ENCODE results near the gene LMAN1L.

LMAN1L gene

DNA sequence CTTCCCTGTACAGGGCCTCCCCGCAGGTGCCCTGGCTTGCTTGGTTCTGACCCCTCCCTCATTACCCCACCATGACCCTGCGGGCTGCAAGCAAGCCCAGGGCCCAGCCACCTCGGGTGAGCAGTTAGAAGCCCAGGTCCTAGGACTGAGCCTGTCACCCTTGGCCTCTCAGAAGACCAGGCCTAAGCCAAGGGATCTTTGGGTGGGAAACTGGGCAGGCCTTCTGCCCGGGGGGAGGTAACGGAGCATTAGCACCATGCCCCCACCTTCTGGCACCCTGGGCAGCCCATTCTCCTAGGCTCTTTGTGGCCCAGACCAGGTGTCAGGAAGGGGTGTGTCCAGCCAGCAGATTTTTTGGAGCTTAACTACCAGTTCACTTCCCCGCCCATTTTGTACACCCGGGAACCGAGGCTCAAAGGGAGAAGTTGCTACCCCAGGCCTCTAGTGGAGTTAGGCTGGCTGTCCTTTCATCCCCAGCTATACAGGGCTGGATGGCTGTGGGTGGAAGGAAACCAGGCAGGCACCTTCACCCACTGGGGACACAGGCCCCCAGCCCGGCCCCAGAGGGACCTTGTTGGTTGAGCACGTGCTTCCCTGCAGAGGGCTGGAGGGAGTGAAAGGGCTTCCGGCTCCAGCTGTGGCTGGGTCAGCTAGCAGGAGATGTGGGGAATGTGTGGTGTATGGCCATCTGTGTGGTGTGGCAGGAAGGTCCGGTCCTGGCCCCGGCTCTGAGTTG, 29.4 kb upstream of the LMAN1L start:
- Histone ChIP-seq H3K79me2 (ENCODE audit: control insufficient read depth, low read length) (peaks cover 78% of the 10 kb centered on the region), H4K20me1 (ENCODE audit: control insufficient read depth, insufficient read depth, low read depth, low read length) (no peaks in the 10 kb centered on the region), H3K36me3 (ENCODE audit: control insufficient read depth, low read length) (peaks cover 51% of the 10 kb centered on the region), H3K27me3 (ENCODE audit: control insufficient read depth, low read length) (no peaks in the 10 kb centered on the region), H3K9me2 (replicated peaks; ENCODE audit: control insufficient read depth, low read length) (no peaks in the 10 kb centered on the region), H3K9me3 (ENCODE audit: control insufficient read depth, insufficient read depth, low read length) (no peaks in the 10 kb centered on the region), H3K27ac (ENCODE audit: low read depth, low read length) (peak overlapping the region; percentile 99), H3F3A (ENCODE audit: control insufficient read depth, insufficient read depth) (peaks cover 77% of the 10 kb centered on the region), H3K4me3 (ENCODE audit: low read length) (peak overlapping the region; percentile 98), H3K4me2 (ENCODE audit: low read length) (peak overlapping the region; percentile 100), H3K4me1 (ENCODE audit: control insufficient read depth, low read length) (peaks cover 83% of the 10 kb centered on the region)
- TF ChIP-seq, protein P1, sequence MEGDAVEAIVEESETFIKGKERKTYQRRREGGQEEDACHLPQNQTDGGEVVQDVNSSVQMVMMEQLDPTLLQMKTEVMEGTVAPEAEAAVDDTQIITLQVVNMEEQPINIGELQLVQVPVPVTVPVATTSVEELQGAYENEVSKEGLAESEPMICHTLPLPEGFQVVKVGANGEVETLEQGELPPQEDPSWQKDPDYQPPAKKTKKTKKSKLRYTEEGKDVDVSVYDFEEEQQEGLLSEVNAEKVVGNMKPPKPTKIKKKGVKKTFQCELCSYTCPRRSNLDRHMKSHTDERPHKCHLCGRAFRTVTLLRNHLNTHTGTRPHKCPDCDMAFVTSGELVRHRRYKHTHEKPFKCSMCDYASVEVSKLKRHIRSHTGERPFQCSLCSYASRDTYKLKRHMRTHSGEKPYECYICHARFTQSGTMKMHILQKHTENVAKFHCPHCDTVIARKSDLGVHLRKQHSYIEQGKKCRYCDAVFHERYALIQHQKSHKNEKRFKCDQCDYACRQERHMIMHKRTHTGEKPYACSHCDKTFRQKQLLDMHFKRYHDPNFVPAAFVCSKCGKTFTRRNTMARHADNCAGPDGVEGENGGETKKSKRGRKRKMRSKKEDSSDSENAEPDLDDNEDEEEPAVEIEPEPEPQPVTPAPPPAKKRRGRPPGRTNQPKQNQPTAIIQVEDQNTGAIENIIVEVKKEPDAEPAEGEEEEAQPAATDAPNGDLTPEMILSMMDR (IDR thresholded peaks at IDR 0.05; ENCODE audit: low read depth, low read length, poor library complexity, severe bottlenecking): no peak
- no peak for TF ChIP-seq EZH2phosphoT487 (IDR thresholded peaks at IDR 0.05; ENCODE audit: borderline replicate concordance, low read length)

DNA sequence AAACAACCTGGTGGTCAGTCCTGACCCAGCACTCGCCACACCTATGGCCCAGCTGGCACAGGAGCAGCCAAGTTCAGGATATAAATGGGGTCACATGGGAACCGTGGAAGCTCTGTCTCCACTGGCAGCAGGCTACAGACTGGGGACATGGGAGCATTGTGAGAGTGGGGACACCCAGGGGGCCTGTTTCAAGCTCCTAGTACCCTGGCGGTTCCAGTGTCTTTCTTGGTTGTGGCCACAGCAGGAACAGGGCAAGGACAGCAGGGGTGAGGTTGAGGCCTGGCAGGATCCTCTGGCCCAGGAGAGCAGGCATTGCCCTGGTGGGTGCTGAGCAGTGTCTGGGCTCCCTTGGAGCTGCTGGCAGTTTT, 28.8 kb upstream of the LMAN1L start:
- Histone ChIP-seq H3K9me2 (replicated peaks; ENCODE audit: control insufficient read depth, low read length) (no peaks in the 10 kb centered on the region), H3K4me1 (ENCODE audit: control insufficient read depth, low read length) (peaks cover 83% of the 10 kb centered on the region), H3K9me3 (ENCODE audit: control insufficient read depth, insufficient read depth, low read length) (no peaks in the 10 kb centered on the region), H3K4me2 (ENCODE audit: low read length) (peak overlapping the region; percentile 100), H3K79me2 (ENCODE audit: control insufficient read depth, low read length) (peaks cover 82% of the 10 kb centered on the region), H4K20me1 (ENCODE audit: control insufficient read depth, insufficient read depth, low read depth, low read length) (no peaks in the 10 kb centered on the region), H3K36me3 (ENCODE audit: control insufficient read depth, low read length) (peaks cover 54% of the 10 kb centered on the region), H3K27ac (ENCODE audit: low read depth, low read length) (peak overlapping the region; percentile 99), H3K27me3 (ENCODE audit: control insufficient read depth, low read length) (no peaks in the 10 kb centered on the region), H3K4me3 (ENCODE audit: low read length) (peak overlapping the region; percentile 98), H3F3A (ENCODE audit: control insufficient read depth, insufficient read depth) (peaks cover 74% of the 10 kb centered on the region)
- no peak for TF ChIP-seq EZH2phosphoT487 (IDR thresholded peaks at IDR 0.05; ENCODE audit: borderline replicate concordance, low read length)
- TF ChIP-seq, protein P1 (IDR thresholded peaks at IDR 0.05; ENCODE audit: low read depth, low read length, poor library complexity, severe bottlenecking): no peak

DNA sequence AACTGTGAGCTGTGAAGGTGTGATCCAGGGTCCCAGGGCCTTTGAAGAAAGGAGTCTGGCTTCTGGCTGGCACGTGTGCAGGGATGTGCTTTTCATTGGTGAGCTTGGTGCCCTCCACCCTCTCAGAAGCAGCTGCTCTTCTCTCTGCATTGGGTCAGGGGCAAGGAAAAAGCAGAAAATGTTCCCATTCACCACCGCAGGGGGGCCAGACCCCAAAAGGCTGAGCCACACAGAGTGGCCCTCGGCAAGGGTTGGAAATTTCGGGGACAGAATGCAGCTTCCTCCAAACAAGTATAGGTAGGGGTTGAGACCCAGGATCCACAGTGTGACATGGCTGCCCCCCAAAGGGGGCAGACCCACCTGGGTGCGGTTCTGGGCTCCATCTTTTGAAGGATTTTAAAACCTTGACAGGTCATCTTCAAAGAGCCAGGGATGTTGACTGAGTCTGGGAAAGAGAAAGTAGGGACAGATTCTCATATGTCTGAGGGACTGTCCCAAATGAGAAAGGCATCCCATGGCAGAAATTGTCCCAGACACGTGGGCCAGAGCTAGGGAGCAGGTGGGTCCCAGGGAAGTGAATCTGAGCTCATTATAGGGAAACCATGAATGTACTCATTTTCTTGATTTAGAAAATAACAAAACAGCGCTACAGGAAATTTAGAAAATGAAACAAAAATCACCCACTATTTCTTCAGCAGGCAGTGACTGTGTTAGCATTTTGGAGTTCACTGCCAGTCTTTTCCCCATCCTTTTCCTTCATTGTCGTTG, 28.0 kb upstream of the LMAN1L start:
- Histone ChIP-seq H3K4me2 (ENCODE audit: low read length) (peak overlapping the region; percentile 100), H3K9me3 (ENCODE audit: control insufficient read depth, insufficient read depth, low read length) (no peaks in the 10 kb centered on the region), H3K4me1 (ENCODE audit: control insufficient read depth, low read length) (peaks cover 83% of the 10 kb centered on the region), H3K27me3 (ENCODE audit: control insufficient read depth, low read length) (no peaks in the 10 kb centered on the region), H3K36me3 (ENCODE audit: control insufficient read depth, low read length) (peaks cover 62% of the 10 kb centered on the region), H3K27ac (ENCODE audit: low read depth, low read length) (peak overlapping the region; percentile 99), H4K20me1 (ENCODE audit: control insufficient read depth, insufficient read depth, low read depth, low read length) (no peaks in the 10 kb centered on the region), H3K9me2 (replicated peaks; ENCODE audit: control insufficient read depth, low read length) (no peaks in the 10 kb centered on the region), H3F3A (ENCODE audit: control insufficient read depth, insufficient read depth) (peaks cover 72% of the 10 kb centered on the region), H3K4me3 (ENCODE audit: low read length) (peak overlapping the region; percentile 98), H3K79me2 (ENCODE audit: control insufficient read depth, low read length) (peaks cover 86% of the 10 kb centered on the region)
- TF ChIP-seq EZH2phosphoT487 (IDR thresholded peaks at IDR 0.05; ENCODE audit: borderline replicate concordance, low read length): no peak
- TF ChIP-seq, protein P1 (IDR thresholded peaks at IDR 0.05; ENCODE audit: low read depth, low read length, poor library complexity, severe bottlenecking): peak; percentile 48

Measured in DOHH2 (cell line).